Fibroblast of lung (primary cell): ENCODE measurements around the gene PWP1. TPM values are rescaled to one million over a fixed set of nuclear protein-coding genes. Genes with fewer than 3 reads are reported as not detected.

Experiments used
- DNase-seq, 2 donors: peaks; one replicate each; pipeline versions ENCODE4 v3.0.0 to v3.0.0-alpha.2; 2010; ENCODE audit warnings: low read depth in 2 of 2
- H2AFZ ChIP-seq: 2 replicates; pipeline ENCODE4 v1.5.1; 2012; ENCODE audit warnings: low read length, control low read depth, inconsistent platforms
- H3K27ac ChIP-seq: 2 replicates; pipeline ENCODE4 v1.5.1; 2011; ENCODE audit warnings: low read length, control low read depth; ENCODE audit not compliant: insufficient read depth
- H3K27me3 ChIP-seq: 2 replicates; pipeline ENCODE4 v1.5.1; 2011; ENCODE audit warnings: mild to moderate bottlenecking, low read length; ENCODE audit not compliant: control insufficient read depth, insufficient read depth
- H3K36me3 ChIP-seq: 2 replicates; pipeline ENCODE4 v1.5.1; 2011; ENCODE audit warnings: low read length; ENCODE audit not compliant: control insufficient read depth, insufficient read depth
- H3K4me1 ChIP-seq: 2 replicates; pipeline ENCODE4 v1.5.1; 2011; ENCODE audit warnings: low read length; ENCODE audit not compliant: control insufficient read depth, insufficient read depth; ENCODE audit errors: extremely low read depth
- H3K4me2 ChIP-seq: 2 replicates; pipeline ENCODE4 v1.5.1; 2011; ENCODE audit warnings: low read length, control low read depth; ENCODE audit not compliant: insufficient read depth; ENCODE audit errors: extremely low read depth
- H3K4me3 ChIP-seq, 4 experiments: fragments of 200-600 bp in 1 of 4; sonication (generic) in 1 of 4; replicated peaks in 1 of 4; 2 replicates each; pipeline ENCODE4 v1.5.1; 2011 to 2016; ENCODE audit warnings: low read length in 4 of 4, low read depth in 3 of 4, mild to moderate bottlenecking in 3 of 4, control low read depth in 2 of 4, inconsistent platforms in 1 of 4, mixed read lengths in 1 of 4; ENCODE audit not compliant: insufficient read depth in 1 of 4; ENCODE audit errors: control extremely low read depth in 1 of 4
- H3K79me2 ChIP-seq: 2 replicates; pipeline ENCODE4 v1.5.1; 2012; ENCODE audit warnings: mild to moderate bottlenecking, low read length, inconsistent platforms; ENCODE audit not compliant: control insufficient read depth, insufficient read depth
- H3K9ac ChIP-seq: 2 replicates; pipeline ENCODE4 v1.5.1; 2011; ENCODE audit warnings: mild to moderate bottlenecking, low read length, control low read depth; ENCODE audit not compliant: insufficient read depth
- H3K9me3 ChIP-seq: 2 replicates; pipeline ENCODE4 v1.5.1; 2012; ENCODE audit warnings: low read depth, low read length; ENCODE audit not compliant: control insufficient read depth, insufficient read depth
- H4K20me1 ChIP-seq: 2 replicates; pipeline ENCODE4 v1.5.1; 2011; ENCODE audit warnings: low read length; ENCODE audit not compliant: control insufficient read depth, insufficient read depth; ENCODE audit errors: extremely low read depth
- CTCF ChIP-seq, 2 donors: IDR thresholded peaks in 1 of 2; conservative IDR thresholded peaks in 1 of 2; 1 replicate in 1 of 2; 2 replicates in 1 of 2; pipeline ENCODE4 v1.5.1; 2011 to 2012; ENCODE audit warnings: low read length in 2 of 2, control low read depth in 1 of 2, inconsistent platforms in 1 of 2, low read depth in 1 of 2, mild to moderate bottlenecking in 1 of 2
- EZH2 ChIP-seq: IDR thresholded peaks from 2 replicates; pipeline ENCODE4 v1.5.1; 2012; ENCODE audit warnings: low read length, control low read depth, mild to moderate bottlenecking; ENCODE audit errors: missing control alignments
- polyA plus RNA-seq, 2 donors: library from polyadenylated mRNA; depleted of rRNA in 1 of 2; stranded (reverse) in 1 of 2; unstranded in 1 of 2; fragments of >200 nt; gene quantifications; 2 replicates each; pipeline ENCODE4 v1.2.1, GENCODE V29; 2011 to 2012; ENCODE audit warnings: missing spikeins in 1 of 2
- total RNA-seq: library from RNA; depleted of rRNA; stranded (reverse); fragments of >200 nt; gene quantifications from 2 replicates; pipeline ENCODE4 v1.2.1, GENCODE V29; 2014

Gene PWP1
- total and polyA plus RNA-seq, 2 donors (not counting 1 experiment from before 2014, with no cell fraction given): 42.3 to 218 TPM

- H3K4me3 ChIP-seq: no peak overlapping the region
- H3K27ac ChIP-seq: no peak overlapping the region
- H2AFZ ChIP-seq: no peak overlapping the region
- no peak for TF ChIP-seq CTCF (conservative IDR thresholded peaks at IDR 0.05 in 1 of 2, IDR thresholded peaks at IDR 0.05 in 1 of 2; ENCODE audit: low read depth in 1 of 2, low read length in 2 of 2)
- no peak for TF ChIP-seq EZH2
- H3K79me2 ChIP-seq: peaks cover 15% of the 10 kb centered on the region
- no peaks in the 10 kb centered on the region for H4K20me1 ChIP-seq
- no peaks in the 10 kb centered on the region for H3K9me3 ChIP-seq
- no peaks in the 10 kb centered on the region for H3K36me3 ChIP-seq
- no peak for DNase-seq
- peaks cover 7% of the 10 kb centered on the region for H3K27me3 ChIP-seq
- peaks cover 6% of the 10 kb centered on the region for H3K4me1 ChIP-seq
- H3K4me2 ChIP-seq: no peak overlapping the region
- no peak overlapping the region for H3K9ac ChIP-seq
These were observed 3.5 kb upstream of the PWP1 start for GRCh38 chr12:107681836-107682820.

- Histone ChIP-seq H3K36me3 (peaks cover 4% of the 10 kb centered on the region), H3K9ac (no peak overlapping the region), H3K4me1 (peaks cover 6% of the 10 kb centered on the region), H3K4me3 (peak overlapping the region in 2 of 4 experiments; percentile 95 to 99), H3K79me2 (peaks cover 27% of the 10 kb centered on the region), H3K27ac (no peak overlapping the region), H4K20me1 (no peaks in the 10 kb centered on the region), H2AFZ (peak overlapping the region; percentile 96), H3K27me3 (no peaks in the 10 kb centered on the region), H3K9me3 (no peaks in the 10 kb centered on the region), H3K4me2 (peak overlapping the region; percentile 94)
- TF ChIP-seq CTCF (conservative IDR thresholded peaks at IDR 0.05 in 1 of 2, IDR thresholded peaks at IDR 0.05 in 1 of 2; ENCODE audit: low read depth in 1 of 2, low read length in 2 of 2): no peak
- TF ChIP-seq EZH2: no peak
- peak; percentile 3 to 54 for DNase-seq
These were observed 1.4 kb upstream of the PWP1 start for GRCh38 chr12:107684029-107684795.

- Histone ChIP-seq H3K36me3 (peaks cover 4% of the 10 kb centered on the region), H4K20me1 (no peaks in the 10 kb centered on the region), H3K4me2 (peak overlapping the region; percentile 94), H3K27ac (peak overlapping the region; percentile 95), H3K79me2 (peaks cover 27% of the 10 kb centered on the region), H3K4me1 (peaks cover 6% of the 10 kb centered on the region), H3K9ac (peak overlapping the region; percentile 97), H3K9me3 (no peaks in the 10 kb centered on the region), H3K27me3 (no peaks in the 10 kb centered on the region), H2AFZ (peak overlapping the region; percentile 96), H3K4me3 (peak overlapping the region; percentile 93 to 100 (median 97))
- DNase-seq: peak; percentile 26 to 29
- TF ChIP-seq EZH2 (no peak), CTCF (conservative IDR thresholded peaks at IDR 0.05 in 1 of 2, IDR thresholded peaks at IDR 0.05 in 1 of 2; ENCODE audit: low read depth in 1 of 2, low read length in 2 of 2) (no peak)
These were observed 624 bp upstream of the PWP1 start for GRCh38 chr12:107684990-107685359.
